ENCODE results near the gene ACSL3. TPM values are rescaled to one million over a fixed set of nuclear protein-coding genes. Genes with fewer than 3 reads are reported as not detected.
"Not testable (repeated sequence)": the region's sequence is repeated elsewhere in the genome, so short reads cannot be mapped to it uniquely, and the experiment has no call there.

The ACSL3 gene
- total RNA-seq, 4 donors from 2014 or later, result 22.4 to 54.1 (median 42.3) TPM

DNA sequence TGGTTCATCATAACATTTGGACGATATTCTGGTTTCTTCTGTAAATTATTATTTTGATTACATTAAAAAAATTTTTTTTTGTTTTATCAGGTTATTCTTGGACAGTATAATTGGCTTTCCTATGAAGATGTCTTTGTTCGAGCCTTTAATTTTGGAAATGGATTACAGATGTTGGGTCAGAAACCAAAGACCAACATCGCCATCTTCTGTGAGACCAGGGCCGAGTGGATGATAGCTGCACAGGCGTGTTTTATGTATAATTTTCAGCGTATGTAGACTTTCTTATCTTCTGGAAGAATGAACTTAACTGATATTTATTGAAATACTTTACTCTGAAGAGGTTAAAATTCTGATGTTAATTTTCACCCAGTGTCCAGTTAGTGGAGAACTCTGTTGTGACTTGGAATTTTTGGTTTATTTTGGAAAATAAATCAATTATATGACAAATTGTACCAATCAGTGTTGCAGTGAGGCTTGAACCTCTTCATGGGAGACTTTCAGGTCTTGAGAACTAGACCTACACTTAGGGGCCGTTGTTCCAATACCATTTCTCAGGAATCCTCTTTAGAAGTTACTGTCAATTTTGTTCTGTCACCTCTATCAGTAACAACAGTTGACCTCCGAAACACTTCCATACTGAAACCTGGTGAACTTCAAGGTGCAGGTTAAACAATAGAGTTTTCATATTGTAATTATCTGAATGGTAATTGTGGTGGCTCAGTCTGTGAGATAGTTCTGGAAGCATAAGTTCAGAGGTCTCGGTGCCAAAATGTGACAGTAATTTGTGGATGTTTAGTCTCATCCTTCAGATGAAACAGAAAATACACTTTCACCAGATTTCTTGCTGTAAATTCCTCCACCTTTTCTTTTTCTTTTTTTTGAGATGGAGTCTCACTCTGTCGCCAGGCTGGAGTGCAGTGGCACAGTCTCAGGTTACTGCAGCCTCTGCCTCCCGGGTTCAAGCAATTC, 55.7 kb downstream of the ACSL3 start:
- H3K36me3 ChIP-seq, result peaks cover 0 to 18% (median 8%) of the 10 kb centered on the region in 4 donors
- in situ Hi-C loops (cut with MboI; ENCODE audit: low pct_ligation_motif_present in 1 of 4, low pct_unique_long_range_greater_than_20kb in 1 of 4, low sequenced_read_pairs in 3 of 4) (loop anchor here in 1 of 4 donors (25.0 kb wide), 1 partner anchor 204 kb away; no protein-coding TSS in a partner anchor), intact Hi-C loops (cut with DNase I; ENCODE audit: low total_unique reads) (no loop called here)
- no peak for TF ChIP-seq EP300 (IDR thresholded peaks at IDR 0.05; ENCODE audit: low read depth)
- no peak for TF ChIP-seq POLR2AphosphoS5 (IDR thresholded peaks at IDR 0.05)
- no peak for TF ChIP-seq POLR2A (IDR thresholded peaks at IDR 0.05)
- TF ChIP-seq, protein P1, sequence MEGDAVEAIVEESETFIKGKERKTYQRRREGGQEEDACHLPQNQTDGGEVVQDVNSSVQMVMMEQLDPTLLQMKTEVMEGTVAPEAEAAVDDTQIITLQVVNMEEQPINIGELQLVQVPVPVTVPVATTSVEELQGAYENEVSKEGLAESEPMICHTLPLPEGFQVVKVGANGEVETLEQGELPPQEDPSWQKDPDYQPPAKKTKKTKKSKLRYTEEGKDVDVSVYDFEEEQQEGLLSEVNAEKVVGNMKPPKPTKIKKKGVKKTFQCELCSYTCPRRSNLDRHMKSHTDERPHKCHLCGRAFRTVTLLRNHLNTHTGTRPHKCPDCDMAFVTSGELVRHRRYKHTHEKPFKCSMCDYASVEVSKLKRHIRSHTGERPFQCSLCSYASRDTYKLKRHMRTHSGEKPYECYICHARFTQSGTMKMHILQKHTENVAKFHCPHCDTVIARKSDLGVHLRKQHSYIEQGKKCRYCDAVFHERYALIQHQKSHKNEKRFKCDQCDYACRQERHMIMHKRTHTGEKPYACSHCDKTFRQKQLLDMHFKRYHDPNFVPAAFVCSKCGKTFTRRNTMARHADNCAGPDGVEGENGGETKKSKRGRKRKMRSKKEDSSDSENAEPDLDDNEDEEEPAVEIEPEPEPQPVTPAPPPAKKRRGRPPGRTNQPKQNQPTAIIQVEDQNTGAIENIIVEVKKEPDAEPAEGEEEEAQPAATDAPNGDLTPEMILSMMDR (IDR thresholded peaks at IDR 0.05), result peak in 1 of 5 experiments; percentile 2
- H3K27ac ChIP-seq, result no peak overlapping the region
- H3K9me3 ChIP-seq, result no peaks in the 10 kb centered on the region
- no peaks in the 10 kb centered on the region for H3K27me3 ChIP-seq
- peaks cover 0 to 25% (median 0%) of the 10 kb centered on the region in 4 donors for H3K4me1 ChIP-seq
- WGBS, 2 donors (ENCODE audit: low coverage in 1 of 2), result 76 to 88% methylated on average over 10 to 11 of the region's 11 CpGs
- no peak overlapping the region for H3K4me3 ChIP-seq
- DNase-seq, result no peak

DNA sequence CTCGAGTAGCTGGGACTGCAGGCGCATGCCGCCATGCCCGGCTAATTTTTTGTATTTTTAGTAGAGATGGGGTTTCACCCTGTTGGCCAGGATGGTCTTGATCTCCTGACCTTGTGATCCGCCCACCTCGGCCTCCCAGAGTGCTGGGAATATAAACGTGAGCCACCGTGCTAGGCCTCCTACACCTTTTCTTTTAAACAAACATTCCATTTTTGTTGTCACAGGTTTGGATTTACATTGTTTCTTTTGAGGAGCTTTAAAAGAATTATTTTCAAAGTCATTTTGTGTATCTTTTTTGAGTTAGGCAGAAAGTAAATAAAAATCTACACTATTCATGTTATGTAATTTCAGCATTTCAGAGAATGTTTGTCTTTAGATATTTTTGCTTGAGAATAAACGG, 56.4 kb downstream of the ACSL3 start:
- DNase-seq; H3K4me3 ChIP-seq; intact Hi-C loops (cut with DNase I; ENCODE audit: low total_unique reads); H3K27ac ChIP-seq; H3K9me3 ChIP-seq; H3K27me3 ChIP-seq: not testable (repeated sequence)
- peaks cover 0 to 21% (median 0%) of the 10 kb centered on the region in 4 donors for H3K4me1 ChIP-seq
- in situ Hi-C loops (cut with MboI; ENCODE audit: low pct_ligation_motif_present in 1 of 4, low pct_unique_long_range_greater_than_20kb in 1 of 4, low sequenced_read_pairs in 3 of 4), result loop anchor here in 1 of 4 donors (25.0 kb wide), 1 partner anchor 205 kb away; no protein-coding TSS in a partner anchor
- H3K36me3 ChIP-seq, result peaks cover 0 to 24% (median 8%) of the 10 kb centered on the region in 4 donors
- 56 to 78% methylated on average over 4 to 9 of the region's 9 CpGs for WGBS, 2 donors (ENCODE audit: low coverage in 1 of 2)

DNA sequence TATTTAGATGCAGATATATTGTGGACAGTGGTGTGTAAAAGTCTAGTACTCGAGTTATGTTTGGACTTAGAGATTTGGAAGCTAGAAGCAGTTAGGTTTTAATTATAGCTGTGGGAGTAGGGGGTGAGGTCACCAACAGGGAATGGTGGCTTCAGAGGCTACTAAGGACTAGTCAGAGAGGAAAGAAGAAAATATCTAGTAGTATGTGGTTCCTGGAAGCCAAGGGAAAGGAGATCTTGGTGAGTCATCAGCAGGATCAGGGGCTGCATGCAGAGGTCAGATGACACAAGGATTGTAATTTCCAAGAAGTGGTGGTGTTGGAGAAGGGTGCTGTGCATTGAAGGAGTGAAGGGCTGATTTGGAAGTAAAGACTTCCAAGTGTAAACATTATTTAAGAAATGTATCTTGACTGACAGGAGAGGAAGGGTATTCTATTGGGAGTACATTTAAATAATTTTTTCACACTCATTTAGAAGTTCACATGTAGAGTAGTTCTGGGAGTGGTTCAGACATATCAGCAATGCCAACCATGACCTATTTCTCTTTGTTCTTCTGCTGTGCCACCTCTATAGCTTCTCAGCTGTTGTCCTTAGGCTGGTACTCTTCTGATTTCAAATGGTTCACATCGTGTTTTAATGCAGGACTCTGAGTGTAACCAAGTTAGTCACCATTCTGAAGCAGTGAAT, 59.1 kb downstream of the ACSL3 start:
- 42 to 79% methylated on average over 2 of the region's 2 CpGs for WGBS, 2 donors (ENCODE audit: low coverage in 1 of 2)
- Histone ChIP-seq H3K27me3 (no peaks in the 10 kb centered on the region), H3K36me3 (peaks cover 0 to 37% (median 18%) of the 10 kb centered on the region in 4 donors), H3K4me1 (peaks cover 0 to 9% (median 0%) of the 10 kb centered on the region in 4 donors), H3K9me3 (no peaks in the 10 kb centered on the region), H3K27ac (no peak overlapping the region), H3K4me3 (no peak overlapping the region)
- no peak for TF ChIP-seq POLR2A (IDR thresholded peaks at IDR 0.05)
- no peak for DNase-seq
- in situ Hi-C loops (cut with MboI; ENCODE audit: low pct_ligation_motif_present in 1 of 4, low pct_unique_long_range_greater_than_20kb in 1 of 4, low sequenced_read_pairs in 3 of 4) (loop anchor here in 1 of 4 donors (25.0 kb wide), 1 partner anchor 208 kb away; no protein-coding TSS in a partner anchor), intact Hi-C loops (cut with DNase I; ENCODE audit: low total_unique reads) (no loop called here)

DNA sequence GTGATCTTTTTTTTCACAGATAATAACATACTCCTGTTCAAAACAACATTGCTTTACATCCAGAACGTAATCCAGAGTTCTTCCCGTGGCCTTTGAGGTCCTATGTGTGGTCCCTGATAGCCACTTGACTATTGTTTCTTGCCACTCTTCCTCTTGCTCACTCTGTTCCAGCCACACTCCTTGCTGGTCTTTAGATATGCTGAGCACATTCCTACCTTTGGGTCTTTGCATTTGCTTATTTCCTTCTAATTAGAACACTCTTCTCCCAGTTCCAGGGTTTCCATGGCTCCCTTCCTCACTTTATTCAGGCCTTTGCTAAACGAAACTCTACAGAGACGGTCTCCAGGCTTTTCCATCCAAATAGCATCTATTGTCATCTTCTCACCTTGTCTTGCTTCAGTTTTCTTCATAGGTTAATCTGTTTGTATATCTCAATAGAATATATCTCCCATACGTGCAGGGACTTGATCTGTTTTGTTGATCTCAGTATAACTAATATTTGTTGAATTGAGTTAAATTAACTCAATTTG, 59.9 kb downstream of the ACSL3 start:
- WGBS, 2 donors (ENCODE audit: low coverage in 1 of 2), result 94 to 95% methylated on average over 4 to 5 of the region's 5 CpGs
- no peak overlapping the region for H3K4me3 ChIP-seq
- in situ Hi-C loops (cut with MboI; ENCODE audit: low pct_ligation_motif_present in 1 of 4, low pct_unique_long_range_greater_than_20kb in 1 of 4, low sequenced_read_pairs in 3 of 4), result loop anchor here in 1 of 4 donors (25.0 kb wide), 1 partner anchor 208 kb away; no protein-coding TSS in a partner anchor

More for the DNA sequence above, 59.9 kb downstream of the ACSL3 start:
- TF ChIP-seq EP300 (IDR thresholded peaks at IDR 0.05; ENCODE audit: low read depth) (no peak), POLR2A (IDR thresholded peaks at IDR 0.05) (no peak), POLR2AphosphoS5 (IDR thresholded peaks at IDR 0.05) (no peak)
- TF ChIP-seq, protein P1 (IDR thresholded peaks at IDR 0.05), result no peak
- Histone ChIP-seq H3K4me1 (peaks cover 0 to 2% (median 0%) of the 10 kb centered on the region in 4 donors), H3K27me3 (no peaks in the 10 kb centered on the region), H3K27ac (no peak overlapping the region), H3K9me3 (no peaks in the 10 kb centered on the region), H3K36me3 (peaks cover 0 to 37% (median 18%) of the 10 kb centered on the region in 4 donors)
- DNase-seq, result no peak
- intact Hi-C loops (cut with DNase I; ENCODE audit: low total_unique reads), result no loop called here

Measured in transverse colon (tissue), 4 donors.